Liver (tissue), 9 donors: ENCODE measurements around the gene TOGARAM2. TPM values are rescaled to one million over a fixed set of nuclear protein-coding genes. Genes with fewer than 3 reads are reported as not detected.

Experiments
- DNase-seq: peaks from one replicate; pipeline ENCODE4 v3.0.0-alpha.2; 2017; ENCODE audit warnings: low spot score
- H3K27ac ChIP-seq, 2 donors: one replicate each; pipeline ENCODE4 v1.7.0; 2013; ENCODE audit warnings: inconsistent platforms in 2 of 2, low read length in 2 of 2, control low read depth in 1 of 2, low read depth in 1 of 2, mild to moderate bottlenecking in 1 of 2
- H3K27me3 ChIP-seq, 4 donors: one replicate each; pipeline versions ENCODE4 v1.6.1 to v1.7.0; 2013; ENCODE audit warnings: low read length in 3 of 4, inconsistent platforms in 1 of 4, mild to moderate bottlenecking in 1 of 4, moderate library complexity in 1 of 4; ENCODE audit not compliant: control insufficient read depth in 4 of 4, insufficient read depth in 4 of 4
- H3K36me3 ChIP-seq, 4 donors: one replicate each; pipeline versions ENCODE4 v1.6.1 to v1.7.0; 2013; ENCODE audit warnings: low read length in 3 of 4, mild to moderate bottlenecking in 3 of 4, low read depth in 1 of 4, moderate library complexity in 1 of 4; ENCODE audit not compliant: control insufficient read depth in 4 of 4, insufficient read depth in 3 of 4
- H3K4me1 ChIP-seq, 4 donors: one replicate each; pipeline versions ENCODE4 v1.6.1 to v1.7.0; 2013; ENCODE audit warnings: low read length in 3 of 4, mild to moderate bottlenecking in 3 of 4, moderate library complexity in 1 of 4; ENCODE audit not compliant: control insufficient read depth in 4 of 4, insufficient read depth in 4 of 4
- H3K4me3 ChIP-seq, 3 donors: one replicate each; pipeline versions ENCODE4 v1.6.1 to v1.7.0; 2013; ENCODE audit warnings: low read length in 3 of 3, control low read depth in 1 of 3, low read depth in 1 of 3, mild to moderate bottlenecking in 1 of 3
- H3K9ac ChIP-seq, 2 donors: one replicate each; pipeline ENCODE4 v1.7.0; 2013; ENCODE audit warnings: low read length in 2 of 2, mild to moderate bottlenecking in 2 of 2, moderate library complexity in 2 of 2, control low read depth in 1 of 2, low read depth in 1 of 2
- H3K9me3 ChIP-seq, 4 donors: one replicate each; pipeline versions ENCODE4 v1.6.1 to v1.7.0; 2013; ENCODE audit warnings: low read length in 3 of 4; ENCODE audit not compliant: control insufficient read depth in 4 of 4
- ATF3 ChIP-seq: IDR thresholded peaks from 2 replicates; pipeline ENCODE4 v1.6.1; 2016; ENCODE audit warnings: antibody characterized with exemption
- EGR1 ChIP-seq, 2 donors: IDR thresholded peaks; 2 replicates each; pipeline ENCODE4 v1.6.1; 2016 to 2018; ENCODE audit warnings: antibody characterized with exemption in 2 of 2, low read depth in 2 of 2
- FOXA1 ChIP-seq: IDR thresholded peaks from 2 replicates; pipeline ENCODE4 v1.6.1; 2016; ENCODE audit warnings: antibody characterized with exemption
- FOXA2 ChIP-seq: IDR thresholded peaks from 2 replicates; pipeline ENCODE4 v1.6.1; 2016; ENCODE audit warnings: antibody characterized with exemption
- GABPA ChIP-seq, 2 donors: IDR thresholded peaks in 1 of 2; conservative IDR thresholded peaks in 1 of 2; 2 replicates each; pipeline ENCODE4 v1.6.1; 2016; ENCODE audit warnings: antibody characterized with exemption in 2 of 2, mild to moderate bottlenecking in 1 of 2, moderate library complexity in 1 of 2
- HNF4A ChIP-seq, 2 donors: conservative IDR thresholded peaks; 2 replicates each; pipeline ENCODE4 v1.6.1; 2016; ENCODE audit warnings: antibody characterized with exemption in 2 of 2, mild to moderate bottlenecking in 2 of 2
- HNF4G ChIP-seq: IDR thresholded peaks from 2 replicates; pipeline ENCODE4 v1.6.1; 2016; ENCODE audit warnings: antibody characterized with exemption
- JUND ChIP-seq, 2 donors: IDR thresholded peaks; 2 replicates each; pipeline ENCODE4 v1.6.1; 2016; ENCODE audit warnings: antibody characterized with exemption in 2 of 2
- MAX ChIP-seq: IDR thresholded peaks from 2 replicates; pipeline ENCODE4 v1.6.1; 2016; ENCODE audit warnings: antibody characterized with exemption
- RAD21 ChIP-seq, 2 donors: IDR thresholded peaks; 2 replicates each; pipeline ENCODE4 v1.6.1; 2016; ENCODE audit warnings: antibody characterized with exemption in 2 of 2, mild to moderate bottlenecking in 2 of 2
- ZBTB33 ChIP-seq: IDR thresholded peaks from 2 replicates; pipeline ENCODE4 v1.6.1; 2016; ENCODE audit warnings: antibody characterized with exemption
- WGBS: extraction: QIAGEN DNeasy Blood & Tissue Kit; methylation state at CpG from one replicate; pipeline ENCODE4 v1.1.7; 2013; 5-methylcytosine and 5-hydroxymethylcytosine counted together
- polyA plus RNA-seq, 2 donors: library from polyadenylated mRNA; stranded (reverse) in 1 of 2; unstranded in 1 of 2; fragments of 200-250 nt in 1 of 2; fragments of >200 nt in 1 of 2; fragmentation: Nextera tagmentation in 1 of 2; extraction: Ambion mirVana in 1 of 2; gene quantifications; one replicate each; pipeline versions ENCODE4 v1.2.1 to v1.2.3, GENCODE V29; 2013 to 2015
- total RNA-seq, 2 donors: library from RNA; depleted of rRNA; stranded (reverse); fragments of >200 nt; gene quantifications; one replicate each; pipeline ENCODE4 v1.2.3, GENCODE V29; 2014
- TF ChIP-seq, protein P1 (sequence below): fragments of 150-350 bp; IDR thresholded peaks from 2 replicates; pipeline ENCODE4 v1.5.1; 2017; ENCODE audit warnings: improper control_type of control experiment, low read depth, low read length; ENCODE audit not compliant: missing input control
- donor health status: healthy.
- donor health status: healthy.
- donor health status: healthy.
- donor health status: healthy.
- donor health status: healthy.

Gene TOGARAM2
- total and polyA plus RNA-seq, 4 donors, result 0.15 to 0.42 (median 0.19) TPM; not detected in 1

DNA sequence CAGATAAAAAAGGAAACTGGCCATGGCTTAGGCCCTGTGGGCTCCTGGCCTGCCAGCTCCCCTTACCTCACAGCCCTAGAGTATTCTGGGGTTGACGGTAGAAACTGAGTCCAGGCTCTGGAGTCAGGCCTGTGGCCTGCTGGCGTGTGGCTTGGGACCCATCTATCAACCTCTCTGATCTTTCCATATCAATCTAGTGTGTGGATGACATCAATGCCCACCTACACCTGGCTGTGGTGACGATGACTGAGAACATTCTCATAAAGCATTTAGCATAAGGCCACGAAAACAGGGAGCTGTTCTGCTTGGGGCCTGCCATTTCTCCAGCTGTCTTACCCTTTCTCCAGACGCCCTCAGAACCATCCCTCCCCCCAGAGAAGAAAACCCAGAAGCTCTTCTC is 75.4 kb downstream of the TOGARAM2 start (continued):
- TF ChIP-seq JUND (IDR thresholded peaks at IDR 0.05) (no peak), GABPA (IDR thresholded peaks at IDR 0.05 in 1 of 2, conservative IDR thresholded peaks at IDR 0.05 in 1 of 2) (no peak), HNF4A (conservative IDR thresholded peaks at IDR 0.05) (no peak)

GRCh38 chr2:29057006-29057405 is 75.9 kb downstream of the TOGARAM2 start:
- no peak for DNase-seq
- Histone ChIP-seq H3K27ac (no peak overlapping the region), H3K4me3 (no peak overlapping the region), H3K4me1 (no peaks in the 10 kb centered on the region), H3K27me3 (no peaks in the 10 kb centered on the region), H3K9ac (no peak overlapping the region), H3K36me3 (no peaks in the 10 kb centered on the region), H3K9me3 (no peaks in the 10 kb centered on the region)
- 94% methylated on average over 4 of the region's 4 CpGs for WGBS
- TF ChIP-seq, protein P1, sequence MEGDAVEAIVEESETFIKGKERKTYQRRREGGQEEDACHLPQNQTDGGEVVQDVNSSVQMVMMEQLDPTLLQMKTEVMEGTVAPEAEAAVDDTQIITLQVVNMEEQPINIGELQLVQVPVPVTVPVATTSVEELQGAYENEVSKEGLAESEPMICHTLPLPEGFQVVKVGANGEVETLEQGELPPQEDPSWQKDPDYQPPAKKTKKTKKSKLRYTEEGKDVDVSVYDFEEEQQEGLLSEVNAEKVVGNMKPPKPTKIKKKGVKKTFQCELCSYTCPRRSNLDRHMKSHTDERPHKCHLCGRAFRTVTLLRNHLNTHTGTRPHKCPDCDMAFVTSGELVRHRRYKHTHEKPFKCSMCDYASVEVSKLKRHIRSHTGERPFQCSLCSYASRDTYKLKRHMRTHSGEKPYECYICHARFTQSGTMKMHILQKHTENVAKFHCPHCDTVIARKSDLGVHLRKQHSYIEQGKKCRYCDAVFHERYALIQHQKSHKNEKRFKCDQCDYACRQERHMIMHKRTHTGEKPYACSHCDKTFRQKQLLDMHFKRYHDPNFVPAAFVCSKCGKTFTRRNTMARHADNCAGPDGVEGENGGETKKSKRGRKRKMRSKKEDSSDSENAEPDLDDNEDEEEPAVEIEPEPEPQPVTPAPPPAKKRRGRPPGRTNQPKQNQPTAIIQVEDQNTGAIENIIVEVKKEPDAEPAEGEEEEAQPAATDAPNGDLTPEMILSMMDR, result no peak
- TF ChIP-seq ATF3 (no peak), HNF4G (no peak), ZBTB33 (no peak), GABPA (IDR thresholded peaks at IDR 0.05 in 1 of 2, conservative IDR thresholded peaks at IDR 0.05 in 1 of 2) (no peak), EGR1 (IDR thresholded peaks at IDR 0.05; ENCODE audit: low read depth in 2 of 2) (no peak), MAX (no peak), FOXA1 (no peak)

GRCh38 chr2:29059624-29060023 is 78.5 kb downstream of the TOGARAM2 start:
- TF ChIP-seq ZBTB33 (no peak), FOXA2 (no peak), JUND (IDR thresholded peaks at IDR 0.05) (no peak), HNF4G (no peak), FOXA1 (no peak), RAD21 (IDR thresholded peaks at IDR 0.05) (no peak)
- Histone ChIP-seq H3K4me1 (no peaks in the 10 kb centered on the region), H3K9ac (no peak overlapping the region), H3K9me3 (no peaks in the 10 kb centered on the region), H3K4me3 (no peak overlapping the region), H3K27me3 (no peaks in the 10 kb centered on the region), H3K36me3 (no peaks in the 10 kb centered on the region), H3K27ac (no peak overlapping the region)
- DNase-seq, result no peak
- 87% methylated on average over 1 of the region's 1 CpG for WGBS
